GM12874 (cell line): ENCODE results near the gene GALM.

Experiments used
- CTCF ChIP-seq: IDR thresholded peaks from 2 replicates; pipeline ENCODE4 v1.5.1; 2011; ENCODE audit warnings: low read depth, mild to moderate bottlenecking, control low read depth, low read length, moderate library complexity; ENCODE audit not compliant: insufficient read depth

The GALM gene

GRCh38 chr2:38739524-38739923 is 73.6 kb downstream of the GALM start:
- TF ChIP-seq CTCF = no peak

GRCh38 chr2:38740851-38741731 is 75.2 kb downstream of the GALM start:
- TF ChIP-seq CTCF = no peak

- no peak for TF ChIP-seq CTCF
Observed at GRCh38 chr2:38742797-38743559, 77.1 kb downstream of the GALM start.

- no peak for TF ChIP-seq CTCF
Observed at GRCh38 chr2:38743672-38744398, 77.9 kb downstream of the GALM start.

GRCh38 chr2:38744399-38744780 is 78.5 kb downstream of the GALM start:
- TF ChIP-seq CTCF = no peak

- no peak for TF ChIP-seq CTCF
Observed at GRCh38 chr2:38745267-38745666, 79.4 kb downstream of the GALM start.

- no peak for TF ChIP-seq CTCF
Observed at GRCh38 chr2:38747007-38747424, 81.1 kb downstream of the GALM start.
